HUDEP-2 (cell line): Measurements from ENCODE around the gene SLC2A9.
"Not testable (repeated sequence)": the region's sequence is repeated elsewhere in the genome, so short reads cannot be mapped to it uniquely, and the experiment has no call there.

ENCODE experiments used
- DNase-seq, 76 experiments: peaks; one replicate each; lab custom pipeline; 2025; ENCODE audit not compliant: unreplicated experiment in 76 of 76; lab: John Stamatoyannopoulos, UW

Gene SLC2A9

DNA sequence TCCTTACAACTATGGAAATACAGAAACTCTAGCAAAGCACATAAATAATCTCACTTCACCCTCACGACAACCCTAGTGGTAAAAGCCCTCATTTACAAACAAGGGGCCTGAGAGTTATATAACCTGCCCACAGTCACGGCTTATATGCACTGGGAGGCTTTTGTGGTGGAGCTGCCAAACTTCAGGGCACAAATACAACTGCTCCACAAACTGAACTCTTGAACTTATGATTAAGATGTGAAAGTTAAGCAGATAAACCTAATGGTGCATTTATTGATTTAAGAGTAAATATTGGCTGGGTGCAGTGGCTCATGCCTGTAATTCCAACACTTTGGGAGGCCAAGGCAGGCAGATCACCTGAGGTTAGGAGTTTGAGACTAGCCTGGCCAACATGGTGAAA, 19.0 kb downstream of the SLC2A9 start:
- no peak for DNase-seq

DNA sequence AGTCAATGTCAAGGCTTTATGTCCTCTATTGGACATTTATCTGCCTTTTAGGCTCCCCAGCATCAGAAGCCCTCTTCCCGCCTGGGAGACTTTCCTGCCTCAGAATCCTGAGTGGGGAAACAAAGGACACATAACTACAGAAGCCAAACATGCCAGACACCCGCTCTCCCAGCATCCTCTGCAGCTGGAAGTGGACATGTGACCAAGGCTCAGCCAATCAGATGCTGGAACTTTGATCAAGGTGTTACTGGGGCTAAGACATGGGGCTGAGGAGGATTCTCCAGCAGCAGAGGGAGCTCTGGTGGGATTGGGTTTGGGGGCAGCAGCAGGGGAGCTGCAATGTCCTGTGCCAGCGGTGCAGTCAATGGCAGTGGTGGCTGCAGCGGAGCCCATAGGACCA, 19.5 kb downstream of the SLC2A9 start:
- DNase-seq: no peak

DNA sequence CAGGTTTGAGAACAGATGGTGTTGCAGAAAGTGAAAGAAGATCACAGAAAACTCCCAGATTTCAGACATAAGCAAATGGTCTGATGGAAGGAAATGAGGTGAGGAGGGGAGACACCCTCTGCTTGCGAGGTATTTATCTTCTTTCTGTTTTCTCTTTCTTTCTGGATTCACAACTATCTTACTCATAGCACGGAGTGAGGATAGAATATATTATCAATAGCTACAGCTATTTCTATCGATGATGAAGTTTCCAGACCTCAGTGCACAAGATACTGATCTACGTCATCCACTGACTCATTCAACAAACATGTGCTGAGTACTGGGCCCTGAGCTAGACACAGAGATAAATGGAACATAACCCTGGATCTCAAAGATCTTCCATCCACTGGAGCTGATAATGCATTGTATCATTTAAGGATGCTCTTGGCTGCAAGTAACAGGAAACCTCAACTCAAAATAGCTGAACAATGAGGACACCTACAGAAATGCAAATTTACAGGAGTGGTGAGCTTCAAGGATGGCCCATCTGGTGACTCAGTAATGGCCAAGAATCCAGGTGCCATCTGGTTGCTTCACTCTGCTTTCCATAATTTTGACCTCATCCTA, 21.2 kb downstream of the SLC2A9 start:
- no peak for DNase-seq

DNA sequence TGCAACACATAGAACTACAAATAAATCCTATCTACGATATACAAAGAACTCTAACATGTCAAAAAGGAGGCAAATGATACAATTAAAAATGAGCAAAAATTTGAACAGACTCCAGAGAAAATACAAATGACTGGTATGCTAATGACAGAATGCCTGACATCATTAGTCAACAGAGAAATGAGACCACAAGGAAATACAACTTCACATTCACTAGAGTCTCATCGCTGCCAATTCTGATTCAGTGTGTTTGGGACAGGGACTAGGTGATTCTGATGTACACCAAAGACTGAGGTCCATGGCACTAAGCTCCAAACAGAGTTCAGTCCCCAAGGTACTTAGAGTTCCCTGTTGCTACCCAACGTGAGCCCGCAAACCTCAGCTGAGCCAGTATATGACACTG, 23.4 kb downstream of the SLC2A9 start:
- DNase-seq: no peak

DNA sequence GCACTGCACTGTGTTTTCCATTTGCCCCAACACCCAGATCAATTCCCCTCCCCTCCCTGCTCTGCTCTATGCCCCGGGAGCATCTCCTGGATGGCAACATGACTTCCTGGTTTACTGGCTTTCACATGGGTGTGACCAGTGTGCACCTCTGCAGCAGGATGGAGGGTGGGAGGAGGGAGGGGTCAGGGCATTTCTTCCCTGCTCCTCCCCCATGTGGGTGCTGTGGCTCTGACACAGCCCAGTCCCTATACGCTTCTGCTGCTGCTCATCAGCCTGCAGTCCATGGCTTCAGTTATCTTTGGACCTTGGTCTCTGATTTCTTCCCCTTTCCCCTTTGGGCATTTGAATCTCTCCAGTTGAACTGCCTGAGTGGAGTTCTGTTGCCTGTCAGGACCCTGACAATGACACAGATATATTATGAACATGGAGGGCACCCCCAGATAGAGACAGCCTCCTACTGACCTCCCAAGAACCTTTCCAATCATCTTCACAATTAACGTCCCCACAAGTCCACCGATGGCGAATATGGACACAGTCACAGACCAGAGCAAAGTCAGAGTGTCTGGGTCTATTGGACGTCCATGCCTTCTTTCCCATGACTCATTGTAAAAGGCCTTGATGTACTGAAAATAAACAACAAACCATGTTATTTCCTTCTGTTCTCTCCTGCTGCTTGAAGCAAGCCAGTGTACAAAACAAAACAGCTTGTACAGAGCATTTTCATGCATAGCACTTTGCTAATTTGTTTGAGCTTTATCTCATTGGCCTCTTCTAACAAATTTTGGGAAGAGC, 24.8 kb downstream of the SLC2A9 start:
- no peak for DNase-seq

DNA sequence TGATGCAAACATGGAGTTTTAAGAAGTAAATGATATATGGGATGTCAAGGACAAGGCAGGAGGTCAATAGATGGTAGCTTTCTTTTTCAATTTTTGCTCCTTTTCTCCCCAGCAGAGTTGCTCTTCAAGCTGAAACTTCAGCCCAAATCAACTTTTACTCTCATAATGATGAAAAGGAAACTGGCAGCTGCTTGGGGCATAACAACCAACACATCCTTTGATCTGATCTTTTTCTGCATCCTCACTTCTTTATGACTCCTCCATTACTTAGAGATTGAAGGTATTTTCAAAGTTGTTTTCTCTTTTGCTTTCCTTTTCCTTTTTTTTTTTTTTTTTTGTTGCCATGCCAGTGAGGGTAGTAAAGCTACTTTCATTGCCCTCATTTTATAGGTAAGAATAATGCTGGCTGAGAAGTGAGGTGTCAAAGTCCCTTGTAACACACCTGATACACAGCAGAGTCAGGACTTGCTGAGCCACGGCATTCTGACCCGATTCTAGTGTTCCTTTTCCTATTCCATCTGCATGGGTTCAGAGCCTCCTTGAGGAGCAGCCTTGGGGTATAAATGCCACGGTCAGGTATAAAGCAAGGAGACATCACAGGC, 26.9 kb downstream of the SLC2A9 start:
- DNase-seq: no peak

DNA sequence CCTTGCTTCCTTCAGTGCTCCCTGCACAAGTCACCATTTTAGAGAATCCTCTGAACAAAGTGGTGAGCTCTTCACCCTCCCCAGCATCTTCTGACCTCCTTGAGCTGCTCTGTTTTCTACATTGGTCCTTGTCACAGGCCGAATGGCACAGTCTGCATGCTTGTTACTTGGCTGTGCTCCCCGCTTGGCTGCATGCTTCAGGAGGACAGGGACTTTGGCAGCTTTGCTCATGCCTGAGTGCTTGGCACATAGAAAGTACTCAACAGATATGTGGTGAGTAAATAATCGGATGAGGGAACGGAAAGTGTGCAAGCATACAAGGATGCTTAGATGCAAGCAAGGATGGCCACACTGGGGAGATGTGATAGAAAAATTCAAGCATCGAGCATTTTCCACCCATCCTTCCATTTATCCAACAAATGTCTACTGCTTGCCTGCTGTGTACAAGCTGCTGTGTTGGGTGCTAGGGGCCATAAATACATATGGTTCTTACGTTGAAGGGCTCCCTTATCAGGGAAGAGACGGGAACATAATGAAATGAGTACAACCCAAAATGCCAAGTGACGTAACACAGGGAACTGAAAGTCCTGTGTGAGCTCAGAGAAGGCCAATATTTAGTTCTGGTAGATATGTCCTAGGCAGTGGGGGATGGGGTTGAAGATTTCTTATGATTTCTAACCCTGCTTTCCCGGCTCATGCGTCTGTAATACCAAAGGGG, 31.2 kb downstream of the SLC2A9 start:
- no peak for DNase-seq

DNA sequence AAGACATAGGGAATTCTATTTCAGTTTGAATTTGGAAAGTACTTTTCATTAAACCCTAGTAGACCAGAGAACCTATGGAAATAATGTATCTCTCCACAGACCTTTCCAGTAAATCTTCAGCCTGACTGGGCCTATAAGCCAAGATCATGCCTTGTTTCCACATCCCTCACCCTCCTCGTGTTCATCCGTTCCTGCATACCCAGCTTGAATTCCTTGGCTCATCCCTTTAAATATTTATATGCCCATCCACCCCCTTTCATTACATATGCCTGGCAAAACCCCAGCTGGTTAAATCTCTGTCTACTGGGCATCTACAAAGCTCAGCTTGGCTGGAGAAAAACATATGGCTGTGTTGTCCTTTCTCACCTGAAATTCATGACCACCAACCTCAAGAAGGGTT, 32.4 kb downstream of the SLC2A9 start:
- no peak for DNase-seq

DNA sequence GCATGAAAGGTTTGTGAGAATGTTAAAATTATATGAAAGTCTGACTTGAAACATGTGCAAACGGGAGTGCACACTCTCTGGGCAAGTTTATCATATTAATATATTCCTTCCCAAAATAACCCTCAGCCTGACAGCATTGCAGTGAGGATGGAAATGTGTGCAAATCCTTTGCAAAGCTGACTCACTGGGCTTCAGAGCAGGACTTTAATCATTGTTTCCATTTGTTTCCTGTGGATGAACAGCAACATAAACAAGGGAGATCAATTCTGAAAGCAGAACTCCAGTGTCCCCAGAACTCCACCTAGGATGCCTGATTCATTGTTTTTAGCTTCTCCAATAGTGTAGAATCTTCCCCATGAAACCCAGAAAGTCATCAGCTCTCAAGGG, 32.9 kb downstream of the SLC2A9 start:
- no peak for DNase-seq

DNA sequence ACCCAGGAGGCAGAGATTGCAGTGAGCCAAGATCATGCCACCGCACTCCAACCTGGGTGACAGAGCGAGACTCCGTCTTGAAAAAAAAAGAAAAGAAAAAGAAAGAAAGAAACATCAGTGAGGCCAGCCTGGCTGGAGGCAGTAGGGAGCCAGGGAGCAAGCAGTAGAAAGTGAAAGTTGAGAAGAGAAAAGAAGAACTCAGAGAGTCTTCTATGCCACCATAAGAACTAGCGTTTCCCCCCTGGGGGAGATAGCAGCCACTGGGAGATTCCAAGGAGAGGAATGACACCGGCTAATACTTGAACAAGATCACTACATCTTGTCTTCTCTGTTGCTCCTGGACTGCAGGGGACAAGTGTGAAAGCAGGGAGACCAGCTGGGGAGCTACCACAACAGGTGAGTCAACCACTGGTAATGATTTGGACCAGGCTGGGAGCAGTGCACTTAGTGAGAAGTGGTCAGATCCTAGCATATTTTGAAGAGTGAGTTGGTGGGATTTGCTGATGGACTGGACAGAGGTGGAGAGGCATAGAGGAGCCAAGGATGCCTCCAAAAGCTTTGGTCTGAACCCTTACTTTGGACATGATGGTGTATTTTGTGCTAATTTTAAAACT, 33.4 kb downstream of the SLC2A9 start:
- DNase-seq: no peak

DNA sequence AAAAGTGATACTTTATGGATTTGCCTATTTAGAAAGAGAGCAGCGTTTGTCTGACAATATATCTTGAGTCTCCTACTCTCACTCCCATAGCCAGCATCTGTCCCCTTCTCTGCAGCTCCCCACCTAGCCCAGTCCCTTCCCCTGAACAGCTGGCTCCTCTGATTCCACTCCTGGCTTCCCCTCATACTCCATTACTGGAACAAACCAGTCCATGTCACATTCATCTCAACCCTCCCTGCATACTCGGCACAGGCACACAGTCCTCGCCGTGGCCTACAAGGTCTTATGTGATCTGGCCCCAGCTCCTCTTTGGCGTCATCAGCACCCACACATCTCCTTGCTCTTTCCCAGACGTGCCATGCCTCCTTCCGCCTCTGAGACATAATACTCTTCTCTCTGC, 36.7 kb downstream of the SLC2A9 start:
- DNase-seq: no peak

DNA sequence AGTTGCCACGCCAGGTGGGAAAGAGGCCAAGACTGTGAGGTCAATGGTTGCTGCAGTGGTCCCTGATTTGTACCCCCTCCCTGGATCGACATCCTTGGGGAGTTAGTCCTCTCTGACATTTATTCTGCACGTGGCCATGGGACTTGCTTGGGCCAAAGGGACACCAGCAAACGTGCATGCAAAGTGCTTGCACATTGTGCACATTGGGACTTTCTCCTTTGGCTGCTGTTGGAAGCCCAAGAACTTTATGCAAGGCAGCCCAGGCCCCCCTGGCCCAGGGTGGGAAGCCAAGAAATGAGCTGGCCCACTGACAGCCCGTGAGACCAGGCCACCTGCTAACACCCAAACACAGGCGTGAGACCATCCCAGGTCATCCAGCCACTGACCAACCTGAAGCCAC, 38.1 kb downstream of the SLC2A9 start:
- no peak for DNase-seq

DNA sequence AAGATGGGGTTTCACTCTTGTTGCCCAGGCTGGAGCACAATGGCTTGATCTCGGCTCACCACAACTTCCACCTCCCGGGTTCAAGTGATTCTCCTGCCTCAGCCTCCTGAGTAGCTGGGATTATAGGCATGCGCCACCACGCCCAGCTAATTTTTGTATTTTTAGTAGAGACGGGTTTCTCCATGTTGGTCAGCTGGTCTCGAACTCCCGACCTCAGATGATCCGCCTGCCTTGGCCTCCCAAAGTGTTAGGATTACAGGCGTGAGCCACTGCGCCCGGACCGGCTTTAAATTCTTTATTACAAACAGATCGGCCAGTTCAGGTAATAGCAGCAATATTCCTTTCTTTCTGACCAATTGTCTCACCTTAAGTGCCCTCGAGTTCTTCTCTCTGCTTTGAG, 39.4 kb downstream of the SLC2A9 start:
- not testable (repeated sequence) for DNase-seq

DNA sequence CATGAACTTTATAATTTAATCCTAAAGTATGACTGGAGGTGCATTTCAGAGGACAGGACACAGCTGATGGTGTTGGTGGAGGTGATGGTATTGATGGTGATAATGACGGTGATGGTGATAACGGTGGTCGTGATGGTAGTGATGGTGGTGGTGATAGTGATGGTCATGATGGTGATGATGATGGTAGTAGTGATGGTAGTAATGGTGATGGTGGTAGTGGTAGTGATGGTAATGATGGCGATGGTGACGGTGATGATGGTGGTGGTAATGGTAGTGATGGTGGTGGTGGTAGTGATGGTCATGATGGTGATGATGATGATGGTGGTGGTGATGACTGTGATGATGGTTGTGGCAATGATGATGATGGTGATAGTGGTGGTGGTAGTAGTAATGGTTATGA, 40.4 kb downstream of the SLC2A9 start:
- DNase-seq: no peak

DNA sequence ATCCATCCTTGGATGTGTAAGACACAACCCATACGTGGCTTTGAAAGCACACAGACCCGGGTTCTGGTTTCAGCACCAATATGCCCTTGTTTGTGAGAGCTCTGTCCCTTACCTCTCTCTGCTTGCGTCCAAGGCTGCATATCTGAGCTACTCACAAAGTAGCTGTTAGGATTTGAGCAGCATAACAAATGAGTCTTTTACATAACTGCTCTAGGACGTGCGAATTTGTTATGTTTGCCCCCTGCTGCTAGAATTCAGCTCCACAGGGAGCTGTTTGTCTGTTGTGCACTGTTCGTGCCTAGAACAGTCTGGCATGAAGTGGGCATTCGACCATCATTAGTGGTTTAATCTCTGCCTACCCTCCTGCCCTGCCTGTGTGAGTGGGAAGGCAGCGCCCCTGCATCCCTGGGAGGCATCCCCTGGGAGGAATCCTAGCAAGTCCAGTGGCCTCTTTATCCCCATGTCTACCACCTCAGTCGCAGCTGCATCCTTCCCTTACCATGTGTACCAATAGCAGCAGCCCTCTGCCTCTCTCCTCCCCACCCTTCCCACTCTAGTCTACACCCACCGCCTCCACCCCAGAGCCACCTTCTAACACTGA, 42.1 kb downstream of the SLC2A9 start:
- no peak for DNase-seq

DNA sequence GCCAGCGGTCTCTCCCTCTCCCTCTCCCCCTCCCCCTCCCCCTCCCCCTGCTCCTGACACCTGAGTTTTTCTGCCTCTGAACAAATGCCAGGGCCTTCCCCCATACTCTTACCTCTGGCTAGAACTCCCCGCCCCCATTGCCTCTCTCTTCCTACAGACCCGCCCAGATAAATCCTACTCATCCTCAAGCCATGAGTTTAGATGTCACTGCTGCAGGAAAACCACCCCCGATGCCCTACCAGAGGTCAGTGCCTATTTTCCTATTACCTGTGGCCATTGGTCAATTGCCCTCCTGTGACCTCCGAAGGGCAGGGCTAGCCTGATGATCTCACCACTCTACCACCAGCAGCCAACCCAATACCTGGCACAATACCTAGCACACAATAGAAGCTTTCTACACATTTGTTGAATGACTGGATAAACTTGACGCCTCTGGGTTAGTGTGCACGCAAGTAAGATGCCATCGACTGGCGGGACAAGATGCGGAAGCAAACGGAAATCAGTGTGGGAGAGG, 43.7 kb downstream of the SLC2A9 start:
- DNase-seq: no peak

DNA sequence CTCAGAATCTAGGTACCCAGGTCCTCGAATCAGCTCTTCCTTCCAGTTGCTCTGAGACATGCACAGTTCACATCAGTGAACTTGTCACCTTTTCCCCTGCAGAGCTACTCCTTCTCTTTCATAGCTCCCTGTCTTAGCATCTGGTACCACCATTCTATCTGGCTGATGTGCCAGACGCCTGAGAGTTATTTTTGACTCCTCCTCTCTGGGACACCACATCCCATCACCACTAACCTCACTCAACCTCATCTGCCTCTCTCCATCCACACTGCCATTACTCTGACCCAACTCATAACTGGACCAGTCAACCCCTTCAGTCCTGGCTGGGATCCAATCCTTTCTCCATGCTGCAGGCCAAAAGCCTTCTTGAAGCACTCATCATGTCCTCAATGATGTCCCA, 44.5 kb downstream of the SLC2A9 start:
- no peak for DNase-seq

DNA sequence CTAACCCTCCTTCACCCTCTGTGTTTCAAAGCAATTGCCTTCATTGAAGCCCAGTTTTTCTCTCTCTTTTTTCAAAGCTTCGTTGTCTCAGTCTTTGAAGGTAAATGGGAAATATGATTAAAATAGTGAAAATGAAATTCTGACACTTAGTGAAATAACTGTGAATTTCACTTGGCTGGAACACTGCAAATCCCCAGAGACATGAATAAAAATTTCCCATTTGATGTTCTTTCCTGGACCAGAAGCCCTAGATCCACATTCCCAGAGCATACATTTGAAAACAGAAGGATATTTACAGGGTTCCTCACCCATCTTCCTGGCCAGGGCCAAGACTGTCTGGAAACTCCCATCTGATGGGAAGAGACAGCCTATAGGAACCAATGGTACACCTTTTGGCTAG, 45.0 kb downstream of the SLC2A9 start:
- DNase-seq: no peak

DNA sequence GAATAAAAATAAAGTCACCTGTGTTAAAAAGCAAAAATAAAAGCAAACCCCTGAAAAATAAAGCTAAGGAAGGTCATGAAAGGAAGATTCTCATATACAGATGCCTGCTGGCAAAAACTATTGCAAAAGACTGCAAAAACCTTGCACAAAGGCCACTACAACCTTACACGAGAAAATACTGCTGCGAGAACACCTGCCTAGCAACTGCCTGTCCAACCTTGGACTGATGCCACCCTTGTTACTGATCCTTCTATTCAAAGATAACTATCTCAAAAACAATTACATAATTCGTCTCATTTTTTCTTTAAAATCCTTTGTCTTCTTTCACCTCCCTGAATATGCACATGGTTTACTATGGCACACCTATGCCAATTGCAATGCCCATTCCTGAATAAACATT, 49.6 kb downstream of the SLC2A9 start:
- no peak for DNase-seq

DNA sequence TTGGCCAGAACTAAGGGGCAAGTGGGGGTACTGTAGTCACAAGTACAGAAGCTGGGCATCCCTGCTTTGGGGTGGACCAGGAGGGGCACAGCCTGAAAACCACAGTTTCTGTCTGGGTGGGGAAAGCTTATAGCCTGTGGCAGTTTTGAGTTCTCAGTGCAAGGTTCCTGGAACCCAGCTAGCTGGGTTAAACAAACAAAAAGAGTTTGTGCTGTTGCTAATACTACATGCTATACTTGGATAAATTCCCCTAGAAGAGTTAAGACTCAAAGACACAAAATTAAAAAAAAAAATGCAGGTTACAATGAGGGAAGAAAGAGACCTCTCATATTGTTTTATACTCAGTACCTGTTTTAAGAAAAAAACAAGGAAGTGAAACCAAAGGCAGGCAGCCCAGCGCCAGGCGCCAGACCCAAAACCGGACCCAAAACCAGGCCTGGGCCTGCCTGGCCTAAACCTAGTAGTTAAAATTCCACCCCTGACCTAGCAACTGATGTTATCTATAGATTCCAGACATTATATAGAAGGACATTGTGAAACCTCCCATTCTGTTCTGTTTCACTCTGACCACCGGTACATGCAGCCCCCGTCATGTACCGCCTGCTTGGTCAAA, 50.8 kb downstream of the SLC2A9 start:
- no peak for DNase-seq
